ENCODE results near the gene PDIA4.

Gene PDIA4

DNA sequence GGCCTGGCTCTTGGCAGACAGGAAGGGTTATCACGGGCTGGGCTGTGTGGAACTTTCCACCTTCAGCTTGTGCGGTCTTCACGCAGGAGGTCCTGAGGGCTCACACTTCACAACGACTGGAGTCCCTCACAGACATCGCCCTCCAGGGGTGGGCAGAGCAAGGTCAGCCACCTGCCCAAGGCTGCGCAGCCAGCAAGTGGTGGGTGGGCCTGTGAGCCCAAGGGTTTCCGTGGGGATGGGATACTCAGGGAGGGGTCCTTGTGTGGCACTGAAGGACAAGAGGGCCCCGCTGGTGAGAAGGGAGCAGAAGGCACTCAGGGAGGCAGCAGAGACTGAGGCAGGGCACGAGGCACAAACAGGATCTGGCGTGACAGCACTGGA, 22.0 kb downstream of the PDIA4 start:
- TF ChIP-seq POLR2AphosphoS5 (IDR thresholded peaks at IDR 0.05; ENCODE audit: low read depth, low read length), result no peak
- TF ChIP-seq FOXP2 (optimal IDR thresholded peaks at IDR 0.05; ENCODE audit: borderline replicate concordance, extremely low read depth, extremely low read length, insufficient read depth), result no peak
- TF ChIP-seq SIN3A (IDR thresholded peaks at IDR 0.05; ENCODE audit: borderline replicate concordance, insufficient read depth, low read length), result no peak
- TF ChIP-seq, protein P1, sequence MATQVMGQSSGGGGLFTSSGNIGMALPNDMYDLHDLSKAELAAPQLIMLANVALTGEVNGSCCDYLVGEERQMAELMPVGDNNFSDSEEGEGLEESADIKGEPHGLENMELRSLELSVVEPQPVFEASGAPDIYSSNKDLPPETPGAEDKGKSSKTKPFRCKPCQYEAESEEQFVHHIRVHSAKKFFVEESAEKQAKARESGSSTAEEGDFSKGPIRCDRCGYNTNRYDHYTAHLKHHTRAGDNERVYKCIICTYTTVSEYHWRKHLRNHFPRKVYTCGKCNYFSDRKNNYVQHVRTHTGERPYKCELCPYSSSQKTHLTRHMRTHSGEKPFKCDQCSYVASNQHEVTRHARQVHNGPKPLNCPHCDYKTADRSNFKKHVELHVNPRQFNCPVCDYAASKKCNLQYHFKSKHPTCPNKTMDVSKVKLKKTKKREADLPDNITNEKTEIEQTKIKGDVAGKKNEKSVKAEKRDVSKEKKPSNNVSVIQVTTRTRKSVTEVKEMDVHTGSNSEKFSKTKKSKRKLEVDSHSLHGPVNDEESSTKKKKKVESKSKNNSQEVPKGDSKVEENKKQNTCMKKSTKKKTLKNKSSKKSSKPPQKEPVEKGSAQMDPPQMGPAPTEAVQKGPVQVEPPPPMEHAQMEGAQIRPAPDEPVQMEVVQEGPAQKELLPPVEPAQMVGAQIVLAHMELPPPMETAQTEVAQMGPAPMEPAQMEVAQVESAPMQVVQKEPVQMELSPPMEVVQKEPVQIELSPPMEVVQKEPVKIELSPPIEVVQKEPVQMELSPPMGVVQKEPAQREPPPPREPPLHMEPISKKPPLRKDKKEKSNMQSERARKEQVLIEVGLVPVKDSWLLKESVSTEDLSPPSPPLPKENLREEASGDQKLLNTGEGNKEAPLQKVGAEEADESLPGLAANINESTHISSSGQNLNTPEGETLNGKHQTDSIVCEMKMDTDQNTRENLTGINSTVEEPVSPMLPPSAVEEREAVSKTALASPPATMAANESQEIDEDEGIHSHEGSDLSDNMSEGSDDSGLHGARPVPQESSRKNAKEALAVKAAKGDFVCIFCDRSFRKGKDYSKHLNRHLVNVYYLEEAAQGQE (IDR thresholded peaks at IDR 0.05; ENCODE audit: insufficient read depth in 1 of 2, low read depth in 2 of 2, low read length in 2 of 2), result no peak
- no peak for TF ChIP-seq TAF1 (IDR thresholded peaks at IDR 0.05; ENCODE audit: borderline replicate concordance, insufficient read depth, low read length)

DNA sequence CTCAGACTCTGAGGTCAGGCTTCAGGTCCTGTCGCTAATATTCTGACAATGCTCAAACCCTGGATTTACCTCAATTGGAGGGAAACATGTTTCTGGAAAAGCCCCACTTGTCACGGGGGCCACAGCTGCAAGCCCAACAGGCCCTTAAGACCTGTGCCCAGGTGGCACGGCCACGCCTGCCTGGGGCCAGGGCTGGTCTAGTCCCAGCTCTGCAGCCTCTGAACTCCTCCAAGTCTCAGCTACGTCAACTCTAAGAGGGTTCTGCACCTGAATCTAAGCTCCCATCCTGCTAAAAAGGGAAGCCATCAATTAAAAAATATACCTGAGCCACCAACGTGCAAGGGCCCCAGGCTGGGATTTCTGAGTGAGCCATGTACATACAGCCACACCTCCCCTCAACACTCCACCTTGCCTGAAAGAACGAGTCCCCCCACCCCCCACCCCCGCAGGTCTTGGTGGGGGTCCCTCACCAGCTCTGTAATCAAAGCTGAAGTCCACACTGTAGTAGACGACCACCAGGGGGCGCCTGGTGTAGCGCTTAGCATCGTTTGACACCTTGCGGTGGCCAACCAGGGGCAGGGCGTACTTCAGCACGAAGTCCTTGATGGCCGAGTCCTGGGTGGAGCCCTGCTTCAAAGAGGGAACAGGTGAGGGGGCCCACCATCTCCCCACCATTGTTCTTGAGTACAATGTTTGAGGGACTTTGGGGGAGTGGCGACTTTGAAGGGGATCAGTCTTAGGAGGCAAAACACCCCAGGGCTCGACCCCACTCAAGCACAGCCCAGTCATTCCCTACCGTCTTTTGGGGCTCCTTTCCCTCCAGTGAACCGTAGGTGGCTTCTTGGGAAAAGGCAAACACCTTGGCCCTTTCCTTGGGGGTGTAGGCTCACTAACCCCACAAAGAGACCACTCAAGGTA, 22.6 kb downstream of the PDIA4 start:
- TF ChIP-seq TAF1 (IDR thresholded peaks at IDR 0.05; ENCODE audit: borderline replicate concordance, insufficient read depth, low read length), result no peak
- no peak for TF ChIP-seq SIN3A (IDR thresholded peaks at IDR 0.05; ENCODE audit: borderline replicate concordance, insufficient read depth, low read length)
- TF ChIP-seq FOXP2 (optimal IDR thresholded peaks at IDR 0.05; ENCODE audit: borderline replicate concordance, extremely low read depth, extremely low read length, insufficient read depth), result no peak
- TF ChIP-seq POLR2AphosphoS5 (IDR thresholded peaks at IDR 0.05; ENCODE audit: low read depth, low read length), result no peak
- TF ChIP-seq, protein P1 (IDR thresholded peaks at IDR 0.05; ENCODE audit: insufficient read depth in 1 of 2, low read depth in 2 of 2, low read length in 2 of 2), result no peak

DNA sequence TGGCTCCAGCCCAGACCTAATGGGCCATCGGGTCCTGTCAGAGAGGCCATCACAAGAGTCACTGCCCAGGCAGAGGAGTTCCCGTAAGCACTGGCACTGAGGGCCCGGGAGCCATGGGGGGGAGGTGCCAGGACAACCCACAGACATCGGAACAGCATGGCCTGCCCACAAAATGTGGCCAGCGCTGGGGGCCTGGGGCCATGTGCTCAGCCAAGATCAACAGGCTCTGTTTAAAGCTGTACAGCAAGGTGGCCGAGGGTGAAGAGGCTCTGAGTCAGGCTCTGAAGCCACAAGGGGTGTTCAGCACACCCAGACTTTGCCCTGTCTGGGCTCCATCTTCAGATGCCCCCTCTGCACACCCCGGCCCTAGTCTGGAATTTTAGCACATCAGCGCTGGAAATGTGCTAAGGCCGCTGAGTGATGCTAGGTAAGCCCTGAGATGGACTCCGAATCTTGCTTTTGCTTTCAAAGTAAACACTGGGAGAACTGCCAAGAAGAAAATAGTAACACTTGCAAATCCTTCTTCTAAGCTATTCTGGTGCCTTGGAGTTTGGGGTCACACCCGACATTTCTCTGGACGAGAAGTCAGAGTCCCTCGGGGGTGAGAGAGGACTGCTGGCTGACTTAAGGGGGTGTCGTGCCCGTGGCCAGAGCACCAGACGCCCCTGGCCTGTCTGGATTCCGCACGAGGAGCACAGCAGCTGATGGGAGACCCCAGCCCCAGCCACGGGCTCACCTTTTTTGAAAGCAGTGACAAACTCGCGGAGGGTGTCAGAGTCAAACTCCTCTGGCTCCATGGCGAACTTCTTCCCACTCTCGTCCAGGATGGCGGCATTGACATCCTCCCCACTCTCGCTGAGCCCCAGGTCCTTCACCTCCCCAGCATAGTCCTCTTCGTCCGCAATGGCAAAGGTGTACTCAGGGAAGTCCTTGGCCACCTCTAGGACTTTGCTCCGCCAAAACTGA, 23.6 kb downstream of the PDIA4 start:
- TF ChIP-seq POLR2AphosphoS5 (IDR thresholded peaks at IDR 0.05; ENCODE audit: low read depth, low read length) (no peak), FOXP2 (optimal IDR thresholded peaks at IDR 0.05; ENCODE audit: borderline replicate concordance, extremely low read depth, extremely low read length, insufficient read depth) (no peak), TAF1 (IDR thresholded peaks at IDR 0.05; ENCODE audit: borderline replicate concordance, insufficient read depth, low read length) (no peak), SIN3A (IDR thresholded peaks at IDR 0.05; ENCODE audit: borderline replicate concordance, insufficient read depth, low read length) (no peak)
- TF ChIP-seq, protein P1 (IDR thresholded peaks at IDR 0.05; ENCODE audit: insufficient read depth in 1 of 2, low read depth in 2 of 2, low read length in 2 of 2), result no peak

DNA sequence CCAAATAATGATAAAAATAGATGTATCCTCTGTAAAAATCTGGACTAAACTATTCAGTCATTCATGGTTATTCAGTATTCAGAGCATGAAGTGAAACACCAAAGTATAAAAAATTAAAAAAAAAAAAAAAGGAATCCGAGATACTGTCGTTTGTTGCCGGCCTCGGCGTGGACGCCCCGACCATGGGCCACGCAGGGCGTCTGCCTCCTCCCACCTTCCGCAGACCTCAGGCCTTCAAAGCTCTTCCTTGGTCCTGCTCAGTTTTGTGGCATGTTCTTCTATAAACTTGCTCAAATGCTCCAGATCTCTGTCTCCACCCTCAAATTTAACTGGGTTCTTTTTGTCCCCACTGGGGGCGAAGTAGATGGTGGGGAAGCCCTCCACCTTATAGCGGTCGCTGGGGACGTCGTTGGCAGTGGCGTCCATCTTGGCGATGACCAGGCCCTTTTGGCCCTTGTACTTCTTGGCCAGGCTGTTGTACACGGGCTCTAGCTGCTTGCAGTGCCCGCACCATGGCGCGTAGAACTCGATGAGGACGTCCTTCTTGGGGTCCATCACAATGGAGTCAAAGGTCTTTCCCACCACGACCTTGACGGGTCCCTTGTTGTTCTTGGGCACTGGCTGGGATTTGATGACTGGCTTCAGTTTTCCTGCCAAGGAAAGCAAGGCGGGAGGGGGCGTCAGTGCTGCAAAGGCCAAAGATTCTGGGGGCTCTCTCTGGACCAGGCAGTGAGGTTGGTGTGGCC, 24.6 kb downstream of the PDIA4 start:
- TF ChIP-seq SIN3A (IDR thresholded peaks at IDR 0.05; ENCODE audit: borderline replicate concordance, insufficient read depth, low read length) (no peak), TAF1 (IDR thresholded peaks at IDR 0.05; ENCODE audit: borderline replicate concordance, insufficient read depth, low read length) (no peak), POLR2AphosphoS5 (IDR thresholded peaks at IDR 0.05; ENCODE audit: low read depth, low read length) (no peak), FOXP2 (optimal IDR thresholded peaks at IDR 0.05; ENCODE audit: borderline replicate concordance, extremely low read depth, extremely low read length, insufficient read depth) (no peak)
- TF ChIP-seq, protein P1 (IDR thresholded peaks at IDR 0.05; ENCODE audit: insufficient read depth in 1 of 2, low read depth in 2 of 2, low read length in 2 of 2), result no peak
